ENCODE results near the gene IP6K3. TPM values are rescaled to one million over a fixed set of nuclear protein-coding genes. Genes with fewer than 3 reads are reported as not detected.

IP6K3 gene
- total RNA-seq, 4 donors from 2014 or later = 0.32 to 5.5 (median 2.8) TPM

GRCh38 chr6:33732817-33733708 lies 13.6 kb downstream of the IP6K3 start:
- TF ChIP-seq POLR2A (IDR thresholded peaks at IDR 0.05) = no peak
- no peak for TF ChIP-seq EP300 (IDR thresholded peaks at IDR 0.05)
- TF ChIP-seq, protein P1, sequence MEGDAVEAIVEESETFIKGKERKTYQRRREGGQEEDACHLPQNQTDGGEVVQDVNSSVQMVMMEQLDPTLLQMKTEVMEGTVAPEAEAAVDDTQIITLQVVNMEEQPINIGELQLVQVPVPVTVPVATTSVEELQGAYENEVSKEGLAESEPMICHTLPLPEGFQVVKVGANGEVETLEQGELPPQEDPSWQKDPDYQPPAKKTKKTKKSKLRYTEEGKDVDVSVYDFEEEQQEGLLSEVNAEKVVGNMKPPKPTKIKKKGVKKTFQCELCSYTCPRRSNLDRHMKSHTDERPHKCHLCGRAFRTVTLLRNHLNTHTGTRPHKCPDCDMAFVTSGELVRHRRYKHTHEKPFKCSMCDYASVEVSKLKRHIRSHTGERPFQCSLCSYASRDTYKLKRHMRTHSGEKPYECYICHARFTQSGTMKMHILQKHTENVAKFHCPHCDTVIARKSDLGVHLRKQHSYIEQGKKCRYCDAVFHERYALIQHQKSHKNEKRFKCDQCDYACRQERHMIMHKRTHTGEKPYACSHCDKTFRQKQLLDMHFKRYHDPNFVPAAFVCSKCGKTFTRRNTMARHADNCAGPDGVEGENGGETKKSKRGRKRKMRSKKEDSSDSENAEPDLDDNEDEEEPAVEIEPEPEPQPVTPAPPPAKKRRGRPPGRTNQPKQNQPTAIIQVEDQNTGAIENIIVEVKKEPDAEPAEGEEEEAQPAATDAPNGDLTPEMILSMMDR (IDR thresholded peaks at IDR 0.05) = no peak
- TF ChIP-seq POLR2AphosphoS5 (IDR thresholded peaks at IDR 0.05) = no peak
- ATAC-seq = no peak
- no peaks in the 10 kb centered on the region for H3K36me3 ChIP-seq
- H3K9me3 ChIP-seq = no peaks in the 10 kb centered on the region
- H3K27me3 ChIP-seq = no peaks in the 10 kb centered on the region
- WGBS, 2 donors (ENCODE audit: low coverage in 1 of 2) = 63% methylated on average over 3 of the region's 13 CpGs; no CpG with 5 or more reads in 1 of the 2 donors
- no peaks in the 10 kb centered on the region for H3K4me1 ChIP-seq
- no peak overlapping the region for H3K27ac ChIP-seq
- no peak overlapping the region for H3K4me3 ChIP-seq

DNA sequence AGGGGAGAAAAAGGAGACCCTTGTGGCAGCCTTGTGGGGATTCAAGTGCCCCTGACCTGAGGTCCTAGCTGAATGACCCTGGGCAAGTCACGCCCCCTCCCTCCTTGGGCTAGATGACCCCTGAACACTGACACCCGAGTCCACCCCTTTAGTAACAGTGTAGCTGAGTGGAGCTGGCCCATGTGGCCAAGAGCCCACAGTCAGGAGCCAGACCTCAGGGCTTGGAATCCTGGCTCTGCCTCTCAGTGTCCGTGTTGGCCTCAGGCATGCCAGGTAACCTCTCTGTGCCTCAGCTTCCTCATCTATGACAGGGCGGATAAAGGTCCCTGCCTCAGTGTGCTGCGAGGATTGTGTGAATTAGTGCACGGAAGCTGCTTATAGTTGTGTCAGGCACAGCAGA lies 14.3 kb downstream of the IP6K3 start:
- 50 to 60% methylated on average over 1 of the region's 6 CpGs for WGBS, 2 donors (ENCODE audit: low coverage in 1 of 2)

GRCh38 chr6:33731751-33732282 lies 14.9 kb downstream of the IP6K3 start:
- WGBS, 2 donors (ENCODE audit: low coverage in 1 of 2) = 90 to 91% methylated on average over 4 to 5 of the region's 9 CpGs
- Histone ChIP-seq H3K27ac (peak overlapping the region in 1 of 4 donors; percentile 19), H3K36me3 (no peaks in the 10 kb centered on the region), H3K27me3 (no peaks in the 10 kb centered on the region), H3K9me3 (no peaks in the 10 kb centered on the region), H3K4me3 (no peak overlapping the region), H3K4me1 (no peaks in the 10 kb centered on the region)
- no peak for ATAC-seq
- TF ChIP-seq EP300 (IDR thresholded peaks at IDR 0.05) = no peak

More for the DNA sequence above, 14.3 kb downstream of the IP6K3 start:
- TF ChIP-seq POLR2A (IDR thresholded peaks at IDR 0.05) (no peak), POLR2AphosphoS5 (IDR thresholded peaks at IDR 0.05) (no peak), EP300 (IDR thresholded peaks at IDR 0.05) (no peak)
- TF ChIP-seq, protein P1 (IDR thresholded peaks at IDR 0.05) = no peak
- Histone ChIP-seq H3K4me3 (no peak overlapping the region), H3K27me3 (no peaks in the 10 kb centered on the region), H3K9me3 (no peaks in the 10 kb centered on the region), H3K36me3 (no peaks in the 10 kb centered on the region), H3K27ac (no peak overlapping the region), H3K4me1 (no peaks in the 10 kb centered on the region)
- ATAC-seq = no peak

GRCh38 chr6:33731035-33731434 lies 15.7 kb downstream of the IP6K3 start:
- no peaks in the 10 kb centered on the region for H3K27me3 ChIP-seq
- no peaks in the 10 kb centered on the region for H3K9me3 ChIP-seq
- H3K36me3 ChIP-seq = no peaks in the 10 kb centered on the region
- ATAC-seq = no peak
- TF ChIP-seq, protein P1 (IDR thresholded peaks at IDR 0.05) = no peak
- TF ChIP-seq EP300 (IDR thresholded peaks at IDR 0.05) (no peak), POLR2A (IDR thresholded peaks at IDR 0.05) (no peak), POLR2AphosphoS5 (IDR thresholded peaks at IDR 0.05) (no peak)
- no peak overlapping the region for H3K4me3 ChIP-seq
- H3K27ac ChIP-seq = peak overlapping the region in 1 of 4 donors; percentile 19
- H3K4me1 ChIP-seq = no peaks in the 10 kb centered on the region
- 86% methylated on average over 1 of the region's 7 CpGs; no CpG with 5 or more reads in 1 of the 2 donors for whole genome bisulfite sequencing, 2 donors (ENCODE audit: low coverage in 1 of 2)

DNA sequence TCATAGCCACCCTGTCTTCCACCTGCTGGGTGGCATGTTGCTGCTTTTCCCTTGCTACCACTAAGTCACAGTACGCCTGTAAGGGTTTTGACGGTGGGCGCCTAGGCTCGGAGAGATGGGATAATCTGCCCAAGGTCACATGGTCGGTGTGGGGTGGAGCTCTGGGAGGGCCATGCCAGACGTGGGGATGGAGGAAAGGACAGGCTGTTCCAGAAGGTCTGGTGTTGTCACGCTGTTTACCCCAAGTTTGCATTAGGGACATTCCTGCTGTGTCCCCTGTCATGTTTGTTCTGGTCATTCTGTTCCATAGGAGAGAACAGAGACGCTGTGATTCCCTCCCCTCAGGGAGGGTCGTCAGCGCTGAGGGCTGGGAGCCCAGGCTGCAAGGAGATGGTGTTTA lies 16.1 kb downstream of the IP6K3 start:
- H3K4me1 ChIP-seq = no peaks in the 10 kb centered on the region
- ATAC-seq = no peak

More for the DNA sequence above, 16.1 kb downstream of the IP6K3 start:
- H3K9me3 ChIP-seq = no peaks in the 10 kb centered on the region
- TF ChIP-seq, protein P1 (IDR thresholded peaks at IDR 0.05) = no peak
- TF ChIP-seq POLR2AphosphoS5 (IDR thresholded peaks at IDR 0.05) = peak; percentile 6
- no peaks in the 10 kb centered on the region for H3K27me3 ChIP-seq
- WGBS, 2 donors (ENCODE audit: low coverage in 1 of 2) = 67% methylated on average over 8 of the region's 10 CpGs; no CpG with 5 or more reads in 1 of the 2 donors
- H3K4me3 ChIP-seq = no peak overlapping the region
- no peak overlapping the region for H3K27ac ChIP-seq
- no peaks in the 10 kb centered on the region for H3K36me3 ChIP-seq
